SU-DHL-6 (cell line): ENCODE measurements around the gene PKN1.

Experiments
- H2AFZ ChIP-seq: fragments of 200-600 bp; sonication (generic); 2 replicates; pipeline ENCODE4 v1.6.1; 2014; ENCODE audit warnings: low read depth, mild to moderate bottlenecking, moderate library complexity, mixed read lengths, antibody characterized with exemption, low read length; ENCODE audit not compliant: severe bottlenecking
- H3F3A ChIP-seq: fragments of 200-600 bp; shearing (Covaris generic); 2 replicates; pipeline ENCODE4 v1.6.0; 2016; ENCODE audit warnings: antibody characterized with exemption, mild to moderate bottlenecking; ENCODE audit not compliant: insufficient read depth
- H3K27ac ChIP-seq: fragments of 200-600 bp; sonication (generic); 2 replicates; pipeline ENCODE4 v1.5.1; 2016; ENCODE audit warnings: low read depth, mild to moderate bottlenecking, low read length, moderate library complexity, mixed read lengths
- H3K27me3 ChIP-seq: fragments of 200-600 bp; sonication (generic), shearing (Covaris generic); 2 replicates; pipeline ENCODE4 v1.6.0; 2014; ENCODE audit warnings: mild to moderate bottlenecking, low read length
- H3K36me3 ChIP-seq: fragments of 200-600 bp; sonication (generic); 2 replicates; pipeline ENCODE4 v1.6.1; 2014; ENCODE audit warnings: mild to moderate bottlenecking, low read length, mixed read lengths
- H3K4me2 ChIP-seq: fragments of 300-600, 200-600 bp; shearing (Covaris generic), sonication (generic); 2 replicates; pipeline ENCODE4 v1.6.0; 2014; ENCODE audit warnings: low read length, low read depth, mild to moderate bottlenecking; ENCODE audit not compliant: poor library complexity, severe bottlenecking
- H3K4me3 ChIP-seq: fragments of 200-600 bp; sonication (generic); 2 replicates; pipeline ENCODE4 v1.5.1; 2014; ENCODE audit warnings: antibody characterized with exemption, low read length, mild to moderate bottlenecking, mixed read lengths; ENCODE audit not compliant: insufficient read depth, poor library complexity, severe bottlenecking
- H3K79me2 ChIP-seq: fragments of 200-600 bp; sonication (generic); 2 replicates; pipeline ENCODE4 v1.6.1; 2014; ENCODE audit warnings: mild to moderate bottlenecking, low read length, moderate library complexity; ENCODE audit not compliant: insufficient read depth
- H3K9ac ChIP-seq: fragments of 200-600 bp; sonication (generic); 2 replicates; pipeline ENCODE4 v1.7.0; 2014; ENCODE audit warnings: mild to moderate bottlenecking, low read length
- H3K9me2 ChIP-seq: fragments of 200-600 bp; sonication (generic); replicated peaks from 2 replicates; pipeline ENCODE4 v1.6.1; 2014; ENCODE audit warnings: low read length; ENCODE audit not compliant: insufficient read depth
- H3K9me3 ChIP-seq: fragments of 200-600 bp; sonication (generic); 2 replicates; pipeline ENCODE4 v1.6.1; 2014; ENCODE audit warnings: low read length, mixed read lengths; ENCODE audit not compliant: insufficient read depth
- H4K20me1 ChIP-seq: fragments of 200-600 bp; sonication (generic); 2 replicates; pipeline ENCODE4 v1.6.1; 2014; ENCODE audit warnings: low read depth, mild to moderate bottlenecking, antibody characterized with exemption, low read length, moderate library complexity, mixed read lengths
- EZH2phosphoT487 ChIP-seq: fragments of 200-600 bp; sonication (generic), shearing (Covaris generic); conservative IDR thresholded peaks from 2 replicates; pipeline ENCODE4 v1.6.1; 2018; ENCODE audit warnings: mild to moderate bottlenecking, antibody characterized with exemption, low read length, moderate library complexity, mixed read lengths
- TF ChIP-seq, protein P1 (sequence below): fragments of 200-600 bp; sonication (generic); IDR thresholded peaks from one replicate; pipeline ENCODE4 v1.5.1; 2017; ENCODE audit warnings: antibody characterized with exemption, mild to moderate bottlenecking, low read length, moderate library complexity; ENCODE audit not compliant: insufficient read depth, poor library complexity, severe bottlenecking

The PKN1 gene

DNA sequence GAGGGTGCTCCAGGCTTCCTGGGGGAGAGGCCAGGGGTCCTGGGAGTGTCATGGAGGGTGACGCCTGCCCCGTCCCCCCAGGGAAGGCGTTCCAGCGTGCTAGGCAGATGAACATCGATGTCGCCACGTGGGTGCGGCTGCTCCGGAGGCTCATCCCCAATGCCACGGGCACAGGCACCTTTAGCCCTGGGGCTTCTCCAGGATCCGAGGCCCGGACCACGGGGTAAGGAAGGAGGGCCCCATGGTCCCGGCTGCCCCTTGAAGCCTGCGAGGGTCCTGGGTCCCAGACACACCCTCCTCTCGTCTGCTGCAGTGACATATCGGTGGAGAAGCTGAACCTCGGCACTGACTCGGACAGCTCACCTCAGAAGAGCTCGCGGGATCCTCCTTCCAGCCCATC lies 30.6 kb downstream of the PKN1 start:
- TF ChIP-seq, protein P1, sequence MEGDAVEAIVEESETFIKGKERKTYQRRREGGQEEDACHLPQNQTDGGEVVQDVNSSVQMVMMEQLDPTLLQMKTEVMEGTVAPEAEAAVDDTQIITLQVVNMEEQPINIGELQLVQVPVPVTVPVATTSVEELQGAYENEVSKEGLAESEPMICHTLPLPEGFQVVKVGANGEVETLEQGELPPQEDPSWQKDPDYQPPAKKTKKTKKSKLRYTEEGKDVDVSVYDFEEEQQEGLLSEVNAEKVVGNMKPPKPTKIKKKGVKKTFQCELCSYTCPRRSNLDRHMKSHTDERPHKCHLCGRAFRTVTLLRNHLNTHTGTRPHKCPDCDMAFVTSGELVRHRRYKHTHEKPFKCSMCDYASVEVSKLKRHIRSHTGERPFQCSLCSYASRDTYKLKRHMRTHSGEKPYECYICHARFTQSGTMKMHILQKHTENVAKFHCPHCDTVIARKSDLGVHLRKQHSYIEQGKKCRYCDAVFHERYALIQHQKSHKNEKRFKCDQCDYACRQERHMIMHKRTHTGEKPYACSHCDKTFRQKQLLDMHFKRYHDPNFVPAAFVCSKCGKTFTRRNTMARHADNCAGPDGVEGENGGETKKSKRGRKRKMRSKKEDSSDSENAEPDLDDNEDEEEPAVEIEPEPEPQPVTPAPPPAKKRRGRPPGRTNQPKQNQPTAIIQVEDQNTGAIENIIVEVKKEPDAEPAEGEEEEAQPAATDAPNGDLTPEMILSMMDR: no peak
- no peak for TF ChIP-seq EZH2phosphoT487
- Histone ChIP-seq H3K9me3 (no peaks in the 10 kb centered on the region), H3K36me3 (no peaks in the 10 kb centered on the region), H3K27ac (no peak overlapping the region), H4K20me1 (no peaks in the 10 kb centered on the region), H3K27me3 (no peaks in the 10 kb centered on the region), H3F3A (no peaks in the 10 kb centered on the region), H3K79me2 (no peaks in the 10 kb centered on the region), H2AFZ (no peak overlapping the region), H3K4me3 (no peak overlapping the region), H3K9ac (no peak overlapping the region), H3K9me2 (no peaks in the 10 kb centered on the region), H3K4me2 (no peak overlapping the region)

GRCh38 chr19:14467391-14467790 lies 34.3 kb downstream of the PKN1 start:
- Histone ChIP-seq H3K9ac (no peak overlapping the region), H3K9me3 (no peaks in the 10 kb centered on the region), H3K4me2 (no peak overlapping the region), H3K36me3 (no peaks in the 10 kb centered on the region), H3F3A (no peaks in the 10 kb centered on the region), H3K27ac (no peak overlapping the region), H2AFZ (no peak overlapping the region), H3K9me2 (no peaks in the 10 kb centered on the region), H4K20me1 (no peaks in the 10 kb centered on the region), H3K4me3 (no peak overlapping the region), H3K27me3 (no peaks in the 10 kb centered on the region), H3K79me2 (no peaks in the 10 kb centered on the region)
- TF ChIP-seq, protein P1: no peak
- TF ChIP-seq EZH2phosphoT487: no peak

GRCh38 chr19:14467816-14468215 lies 34.7 kb downstream of the PKN1 start:
- no peaks in the 10 kb centered on the region for H3K79me2 ChIP-seq
- H3K27me3 ChIP-seq: no peaks in the 10 kb centered on the region
- no peaks in the 10 kb centered on the region for H4K20me1 ChIP-seq
- H3K4me3 ChIP-seq: no peak overlapping the region
- no peaks in the 10 kb centered on the region for H3K9me3 ChIP-seq
- H3K27ac ChIP-seq: no peak overlapping the region
- H3K4me2 ChIP-seq: no peak overlapping the region
- no peak overlapping the region for H2AFZ ChIP-seq
- no peaks in the 10 kb centered on the region for H3K9me2 ChIP-seq
- H3K9ac ChIP-seq: no peak overlapping the region
- no peaks in the 10 kb centered on the region for H3K36me3 ChIP-seq
- H3F3A ChIP-seq: no peaks in the 10 kb centered on the region
- TF ChIP-seq, protein P1: no peak
- TF ChIP-seq EZH2phosphoT487: no peak
